ENCODE measurements around the gene LCE1D. TPM values are rescaled to one million over a fixed set of nuclear protein-coding genes. Genes with fewer than 3 reads are reported as not detected.

LCE1D gene
- polyA plus RNA-seq, 1 donor: not detected

GRCh38 chr1:152811671-152812070, 15.2 kb downstream of the LCE1D start, which contains the start of gene LCE1B:
LCE1B (plus strand) TSS chr1:152811971; CDS start chr1:152812447, 476 bp downstream.
- no peak for DNase-seq

- DNase-seq: no peak
Observed at GRCh38 chr1:152817309-152817708, 20.8 kb downstream of the LCE1D start.

GRCh38 chr1:152823294-152823693, 26.8 kb downstream of the LCE1D start:
- DNase-seq: no peak

GRCh38 chr1:152824964-152825363, 28.4 kb downstream of the LCE1D start:
- no peak for DNase-seq

GRCh38 chr1:152827173-152827572, 30.7 kb downstream of the LCE1D start, which contains the start of gene LCE1A:
LCE1A (plus strand) TSS chr1:152827473; CDS start chr1:152827473, 0 bp downstream.
- no peak for DNase-seq

GRCh38 chr1:152836870-152837269, 40.3 kb downstream of the LCE1D start:
- DNase-seq: no peak

GRCh38 chr1:152842556-152842955, 46.0 kb downstream of the LCE1D start, which contains the start of gene LCE6A:
LCE6A (plus strand) TSS chr1:152842856; CDS start chr1:152843521, 665 bp downstream.
- no peak for DNase-seq

Other genes starting within 250 kb of the LCE1D start
- gene LCE3E, start 229.9 kb upstream of the LCE1D start, polyA plus RNA-seq (ENCODE audit: insufficient read length): not detected
- gene LCE3D, start 216.2 kb upstream of the LCE1D start, polyA plus RNA-seq (ENCODE audit: insufficient read length): not detected
- gene LCE3C, start 196.5 kb upstream of the LCE1D start, polyA plus RNA-seq (ENCODE audit: insufficient read length): not detected
- gene LCE3B, start 182.9 kb upstream of the LCE1D start, polyA plus RNA-seq (ENCODE audit: insufficient read length): not detected
- not detected for gene LCE3A, start 173.6 kb upstream of the LCE1D start, polyA plus RNA-seq (ENCODE audit: insufficient read length)
- not detected for gene LCE2D, start 133.3 kb upstream of the LCE1D start, polyA plus RNA-seq (ENCODE audit: insufficient read length)
- not detected for gene LCE2C, start 121.4 kb upstream of the LCE1D start, polyA plus RNA-seq (ENCODE audit: insufficient read length)
- not detected for gene LCE2B, start 110.6 kb upstream of the LCE1D start, polyA plus RNA-seq (ENCODE audit: insufficient read length)
- gene LCE2A, start 98.4 kb upstream of the LCE1D start, polyA plus RNA-seq (ENCODE audit: insufficient read length): not detected
- gene LCE4A, start 88.6 kb upstream of the LCE1D start, polyA plus RNA-seq (ENCODE audit: insufficient read length): not detected
- not detected for gene KPRP, start 38.7 kb upstream of the LCE1D start, polyA plus RNA-seq (ENCODE audit: insufficient read length)
- gene LCE1F, start 21.6 kb upstream of the LCE1D start, polyA plus RNA-seq (ENCODE audit: insufficient read length): not detected
- not detected for gene LCE1E, start 10.5 kb upstream of the LCE1D start, polyA plus RNA-seq (ENCODE audit: insufficient read length)
- not detected for gene LCE1C, start 9.9 kb downstream of the LCE1D start, polyA plus RNA-seq (ENCODE audit: insufficient read length)
- gene LCE1B, start 15.2 kb downstream of the LCE1D start, polyA plus RNA-seq (ENCODE audit: insufficient read length): not detected
- gene LCE1A, start 30.8 kb downstream of the LCE1D start, polyA plus RNA-seq (ENCODE audit: insufficient read length): not detected
- gene LCE6A, start 46.1 kb downstream of the LCE1D start, polyA plus RNA-seq (ENCODE audit: insufficient read length): not detected
- not detected for gene LCE7A, start 63.3 kb downstream of the LCE1D start, polyA plus RNA-seq (ENCODE audit: insufficient read length)
- not detected for gene SMCP, start 81.6 kb downstream of the LCE1D start, polyA plus RNA-seq (ENCODE audit: insufficient read length)
- 0.23 TPM for gene IVL, start 111.8 kb downstream of the LCE1D start, polyA plus RNA-seq (ENCODE audit: insufficient read length)
- gene SPRR5, start 150.5 kb downstream of the LCE1D start, polyA plus RNA-seq (ENCODE audit: insufficient read length): not detected
- gene SPRR4, start 173.9 kb downstream of the LCE1D start, polyA plus RNA-seq (ENCODE audit: insufficient read length): not detected
- not detected for gene SPRR1A, start 187.4 kb downstream of the LCE1D start, polyA plus RNA-seq (ENCODE audit: insufficient read length)
- not detected for gene SPRR3, start 205.0 kb downstream of the LCE1D start, polyA plus RNA-seq (ENCODE audit: insufficient read length)
- gene SPRR1B, start 234.5 kb downstream of the LCE1D start, polyA plus RNA-seq (ENCODE audit: insufficient read length): not detected
- not detected for gene SPRR2D, start 244.4 kb downstream of the LCE1D start, polyA plus RNA-seq (ENCODE audit: insufficient read length)

Measured in left kidney (tissue), 2 donors.